ENCODE data around the gene NTNG1.

NTNG1 gene

DNA sequence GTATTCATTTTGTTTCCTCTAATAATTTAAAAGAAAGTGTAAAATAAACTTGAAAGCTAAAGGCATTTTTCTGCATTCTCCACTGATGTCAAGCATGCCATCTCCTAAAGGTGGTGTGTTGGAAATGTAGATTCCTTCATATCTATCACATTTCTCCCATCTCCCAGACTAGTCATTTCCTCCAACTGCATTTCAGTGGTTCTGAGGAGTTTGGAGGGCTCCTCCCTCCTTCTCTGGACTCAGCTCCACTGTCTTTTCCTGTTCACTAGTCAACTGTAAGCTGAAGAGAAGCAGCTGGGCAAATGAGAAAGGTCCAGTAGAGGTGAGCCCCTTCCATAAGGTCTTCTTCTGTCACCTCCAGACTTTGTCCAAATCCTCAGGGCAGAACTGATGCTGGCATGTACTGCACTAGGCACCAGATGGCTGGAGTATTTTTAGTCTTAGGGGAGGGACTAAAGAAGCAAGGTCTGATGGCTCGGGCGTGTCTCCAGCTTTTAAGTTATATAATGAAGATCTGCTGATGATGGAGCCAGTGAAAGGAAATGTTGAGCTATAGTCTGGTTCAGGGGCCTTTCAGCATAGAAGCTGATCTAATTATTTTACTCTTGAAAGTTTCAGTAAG, 186.1 kb downstream of the NTNG1 start:
- DNase-seq (ENCODE audit: insufficient read length, low spot score) (no peak), FAIRE-seq (peak; percentile 55)
- no peak for TF ChIP-seq POLR2A (IDR thresholded peaks at IDR 0.05; ENCODE audit: low read depth, low read length)

DNA sequence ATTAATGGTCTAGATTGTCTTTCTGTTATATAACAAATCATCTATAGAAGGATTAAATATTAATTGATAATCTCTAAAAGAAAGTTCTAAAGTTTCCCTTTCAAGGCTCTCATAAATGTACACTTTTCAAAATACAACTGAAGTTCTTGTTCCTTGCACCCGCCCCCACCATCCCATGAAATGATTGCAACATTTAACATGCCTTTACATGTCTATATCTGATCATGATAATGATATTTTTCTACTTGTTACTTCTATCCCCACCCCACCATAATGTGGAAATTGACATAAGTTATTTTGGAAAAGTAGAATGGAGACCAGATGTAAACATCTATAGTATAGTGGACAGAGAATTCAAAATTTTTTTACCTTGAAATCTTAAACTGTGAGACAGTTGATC, 186.6 kb downstream of the NTNG1 start:
- DNase-seq (ENCODE audit: insufficient read length, low spot score) = no peak
- no peak for TF ChIP-seq POLR2A (IDR thresholded peaks at IDR 0.05; ENCODE audit: low read depth, low read length)

DNA sequence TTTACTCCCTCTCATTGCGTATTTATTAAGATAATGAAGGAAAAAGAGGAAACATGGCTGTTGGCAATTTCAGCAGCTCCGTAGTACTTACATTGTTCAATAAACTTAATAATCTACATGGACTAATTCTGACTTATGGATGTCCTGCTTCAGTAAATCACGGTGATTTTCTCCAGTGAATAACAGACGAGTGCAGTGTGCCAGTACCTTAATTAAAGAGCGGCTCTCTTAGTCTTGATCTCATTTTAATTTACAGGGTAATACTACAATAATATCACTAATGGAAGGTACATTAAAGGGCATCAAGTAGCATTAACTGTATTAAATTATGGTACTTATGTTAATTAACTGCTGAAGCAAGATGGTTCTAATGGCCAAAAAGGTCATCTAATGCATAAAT, 187.2 kb downstream of the NTNG1 start:
- FAIRE-seq (no peak), DNase-seq (ENCODE audit: insufficient read length, low spot score) (no peak)
- TF ChIP-seq POLR2A (IDR thresholded peaks at IDR 0.05; ENCODE audit: low read depth, low read length) = no peak

More for the DNA sequence above, 186.6 kb downstream of the NTNG1 start:
- no peak for FAIRE-seq

DNA sequence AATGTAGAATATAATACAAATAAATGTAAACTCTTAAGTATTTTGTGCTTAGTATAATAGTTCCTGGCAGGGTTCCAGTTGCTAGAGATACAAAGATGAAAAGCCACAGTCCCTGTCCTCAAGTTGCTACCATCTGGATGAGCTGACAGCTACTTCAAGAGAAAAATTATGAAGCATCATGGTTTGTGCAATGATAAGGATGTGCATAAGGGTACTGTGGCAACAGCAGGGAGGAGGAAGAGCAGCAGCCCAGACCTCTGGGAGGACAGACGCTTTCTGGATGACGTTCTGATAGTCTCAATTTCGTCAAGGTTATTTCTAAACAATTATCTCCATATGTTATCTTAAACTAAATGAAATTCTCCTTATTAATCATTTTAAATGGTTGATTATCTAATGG, 198.9 kb downstream of the NTNG1 start:
- FAIRE-seq = no peak
- TF ChIP-seq POLR2A (IDR thresholded peaks at IDR 0.05; ENCODE audit: low read depth, low read length) = no peak
- no peak for DNase-seq (ENCODE audit: insufficient read length, low spot score)

DNA sequence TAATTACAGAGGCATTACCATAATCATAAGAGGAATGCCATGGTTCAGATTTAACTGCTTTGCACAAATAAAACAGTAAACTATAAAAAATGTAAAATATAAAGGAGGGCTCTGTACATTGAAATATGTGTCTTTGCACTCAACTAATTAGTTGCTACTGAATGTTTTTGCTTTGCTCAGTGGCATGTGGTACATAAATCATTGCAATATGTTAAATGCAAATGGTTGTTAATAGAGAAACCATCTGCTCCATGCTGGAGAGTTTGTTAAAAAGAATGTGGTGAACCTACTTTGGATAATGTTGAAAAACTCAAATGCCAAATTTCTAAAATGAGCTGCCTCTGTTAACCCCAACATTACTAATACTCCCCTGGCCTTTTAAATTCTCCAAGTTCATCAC, 201.5 kb downstream of the NTNG1 start:
- DNase-seq (ENCODE audit: insufficient read length, low spot score) = no peak
- FAIRE-seq = no peak
- TF ChIP-seq POLR2A (IDR thresholded peaks at IDR 0.05; ENCODE audit: low read depth, low read length) = no peak

DNA sequence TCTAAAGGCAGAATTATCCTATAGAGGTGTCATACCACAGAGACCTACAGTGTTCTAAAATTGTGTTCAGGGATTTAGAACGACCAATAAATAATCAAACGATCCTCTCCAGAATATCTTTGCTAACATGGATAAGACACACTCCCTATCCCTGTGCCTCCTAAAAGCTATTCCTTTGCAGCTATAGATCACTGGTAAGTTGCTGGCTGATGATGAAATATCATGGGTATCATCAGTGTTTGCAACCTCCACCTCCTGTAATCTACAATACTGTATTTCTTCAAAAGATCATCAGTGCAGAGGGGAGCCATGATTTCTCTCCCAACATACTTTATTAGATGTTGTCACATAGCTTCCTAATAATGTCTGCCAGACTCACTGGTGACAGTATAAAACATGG, 201.9 kb downstream of the NTNG1 start:
- no peak for DNase-seq (ENCODE audit: insufficient read length, low spot score)
- FAIRE-seq = no peak
- no peak for TF ChIP-seq POLR2A (IDR thresholded peaks at IDR 0.05; ENCODE audit: low read depth, low read length)

DNA sequence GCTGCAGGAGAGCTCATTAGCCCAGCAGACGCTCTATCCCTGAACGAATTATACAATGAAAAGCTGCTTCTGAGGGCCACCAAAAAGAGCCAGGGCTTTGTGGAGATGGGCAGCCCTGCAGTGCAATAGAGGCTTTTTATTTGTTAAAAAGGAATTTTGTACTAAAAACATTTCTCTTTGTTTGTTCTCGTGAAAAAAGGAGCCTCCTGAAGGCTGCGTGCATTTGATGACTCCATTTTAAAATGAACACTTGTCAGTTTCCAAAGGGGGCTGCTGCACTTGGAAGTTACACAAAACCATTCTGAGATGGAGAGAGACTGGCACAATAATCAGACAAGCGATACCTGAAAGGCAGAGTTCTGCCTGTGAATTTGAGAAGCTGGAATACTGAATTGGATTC, 202.8 kb downstream of the NTNG1 start:
- TF ChIP-seq POLR2A (IDR thresholded peaks at IDR 0.05; ENCODE audit: low read depth, low read length) = no peak

DNA sequence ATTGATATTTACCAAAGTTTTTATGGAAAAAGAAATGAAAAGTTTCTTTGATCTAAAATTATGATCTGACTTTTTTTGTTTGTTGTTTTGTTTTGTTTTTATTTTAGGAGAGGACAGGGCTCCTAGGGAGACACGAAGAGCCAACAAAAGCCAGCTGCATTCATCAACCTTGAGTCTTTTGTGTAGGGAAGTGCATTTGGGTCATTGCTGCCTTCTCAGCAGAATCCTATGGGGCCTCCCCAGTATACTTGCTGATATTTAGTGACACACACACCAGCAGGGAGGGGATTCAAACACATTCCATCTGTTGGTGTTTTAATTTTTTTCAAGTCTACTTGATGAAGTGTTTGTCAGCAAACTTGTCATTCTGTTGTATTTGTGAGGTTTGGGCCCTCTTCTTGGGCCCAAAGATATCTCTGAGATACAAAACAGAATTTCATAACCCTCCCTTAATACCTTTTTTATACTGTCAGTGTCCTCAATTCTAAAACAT, 203.5 kb downstream of the NTNG1 start:
- TF ChIP-seq POLR2A (IDR thresholded peaks at IDR 0.05; ENCODE audit: low read depth, low read length) = no peak
- DNase-seq (ENCODE audit: insufficient read length, low spot score) (no peak), FAIRE-seq (no peak)

More for the DNA sequence above, 202.8 kb downstream of the NTNG1 start:
- DNase-seq (ENCODE audit: insufficient read length, low spot score) (no peak), FAIRE-seq (no peak)

DNA sequence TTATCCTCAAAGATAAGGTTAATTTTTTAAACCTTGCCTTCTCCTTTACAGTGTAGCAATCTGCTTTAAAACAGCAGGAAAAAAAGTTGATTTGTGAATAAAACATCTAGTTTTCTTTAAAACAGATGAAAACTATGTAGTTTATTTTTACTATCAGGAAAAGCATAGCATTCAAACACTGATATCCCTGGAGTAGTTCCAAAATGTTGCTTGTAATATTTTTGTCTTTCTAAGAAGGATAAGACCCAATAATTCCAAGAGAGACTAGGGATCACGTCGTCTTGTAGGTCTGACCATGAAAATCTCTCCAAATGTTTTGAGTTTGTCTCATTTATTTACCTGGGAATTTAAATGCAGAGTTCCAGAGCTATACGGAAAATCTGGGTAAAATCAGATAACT, 204.0 kb downstream of the NTNG1 start:
- DNase-seq (ENCODE audit: insufficient read length, low spot score) (no peak), FAIRE-seq (no peak)
- no peak for TF ChIP-seq POLR2A (IDR thresholded peaks at IDR 0.05; ENCODE audit: low read depth, low read length)

DNA sequence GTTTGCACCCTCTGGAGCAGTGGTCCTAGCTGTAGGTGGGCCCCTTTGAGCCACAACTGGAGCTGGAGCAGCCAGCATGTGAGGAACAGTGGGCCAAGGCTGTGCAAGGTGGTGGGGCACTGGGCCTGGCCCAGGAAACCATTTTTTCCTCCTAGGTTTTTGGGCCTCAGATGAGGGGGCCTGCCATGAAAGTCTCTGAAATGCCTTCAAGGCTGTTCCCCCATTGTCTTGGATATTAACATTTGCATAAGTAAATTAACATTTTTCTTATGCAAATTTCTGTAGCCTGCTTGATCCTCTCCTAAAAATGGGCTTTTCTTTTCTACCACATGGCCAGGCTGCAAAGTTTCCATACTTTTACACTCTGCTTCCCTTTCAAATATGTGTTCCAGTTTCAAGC, 212.0 kb downstream of the NTNG1 start:
- DNase-seq (ENCODE audit: insufficient read length, low spot score) = no peak
- FAIRE-seq = no peak
- no peak for TF ChIP-seq POLR2A (IDR thresholded peaks at IDR 0.05; ENCODE audit: low read depth, low read length)

DNA sequence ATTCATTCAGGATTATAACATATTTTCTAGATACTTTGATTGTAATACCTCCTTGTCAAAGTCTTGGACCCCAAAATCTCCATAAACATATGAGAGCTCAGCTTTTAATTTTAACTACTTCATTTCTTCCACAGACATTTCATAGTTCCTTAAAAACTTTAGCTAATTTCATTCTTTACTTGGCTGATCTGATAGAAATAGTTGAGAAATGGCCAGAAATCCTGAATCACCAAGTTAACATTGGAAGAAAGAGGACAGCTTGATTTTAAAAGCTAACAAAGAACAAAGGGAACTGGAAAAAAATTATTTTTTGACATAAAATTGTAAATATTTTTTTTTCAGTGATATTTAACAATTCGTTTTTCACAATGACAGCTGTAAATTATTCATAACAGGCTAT, 216.5 kb downstream of the NTNG1 start:
- no peak for FAIRE-seq
- TF ChIP-seq POLR2A (IDR thresholded peaks at IDR 0.05; ENCODE audit: low read depth, low read length) = no peak
- DNase-seq (ENCODE audit: insufficient read length, low spot score) = no peak

DNA sequence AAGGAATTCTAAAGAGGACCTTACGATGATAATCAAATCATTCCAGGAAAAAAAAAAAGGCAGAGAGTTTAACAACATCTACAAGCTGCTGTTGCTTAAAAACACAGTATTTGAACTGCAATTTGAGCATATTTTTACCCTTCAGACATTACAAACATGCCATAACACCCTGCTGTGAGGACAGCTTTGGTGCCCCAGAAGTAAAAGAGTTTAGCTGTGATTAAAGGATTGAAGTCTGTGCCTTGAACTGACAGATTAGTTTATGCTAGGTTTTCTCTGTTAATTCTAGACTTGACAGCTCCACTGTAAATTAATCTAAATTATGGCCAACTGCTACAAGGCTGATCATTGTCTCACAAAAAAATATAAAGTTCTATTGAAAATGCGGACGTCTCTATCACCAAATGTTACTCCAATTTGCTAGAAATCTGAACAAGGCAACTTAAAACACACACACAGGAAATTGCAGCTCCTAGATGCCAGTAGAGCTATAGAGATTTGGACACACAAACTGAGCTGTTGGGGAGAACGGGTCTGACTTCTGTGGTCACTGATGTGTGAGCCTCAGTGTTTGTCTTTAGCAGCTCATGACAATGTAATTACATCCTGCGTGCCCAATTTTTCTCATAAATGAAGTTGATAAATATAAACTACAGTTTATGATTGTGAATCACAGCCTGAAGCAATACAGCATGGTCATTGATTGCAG, 217.9 kb downstream of the NTNG1 start:
- DNase-seq (ENCODE audit: insufficient read length, low spot score) = no peak
- FAIRE-seq = no peak
- TF ChIP-seq POLR2A (IDR thresholded peaks at IDR 0.05; ENCODE audit: low read depth, low read length) = no peak

DNA sequence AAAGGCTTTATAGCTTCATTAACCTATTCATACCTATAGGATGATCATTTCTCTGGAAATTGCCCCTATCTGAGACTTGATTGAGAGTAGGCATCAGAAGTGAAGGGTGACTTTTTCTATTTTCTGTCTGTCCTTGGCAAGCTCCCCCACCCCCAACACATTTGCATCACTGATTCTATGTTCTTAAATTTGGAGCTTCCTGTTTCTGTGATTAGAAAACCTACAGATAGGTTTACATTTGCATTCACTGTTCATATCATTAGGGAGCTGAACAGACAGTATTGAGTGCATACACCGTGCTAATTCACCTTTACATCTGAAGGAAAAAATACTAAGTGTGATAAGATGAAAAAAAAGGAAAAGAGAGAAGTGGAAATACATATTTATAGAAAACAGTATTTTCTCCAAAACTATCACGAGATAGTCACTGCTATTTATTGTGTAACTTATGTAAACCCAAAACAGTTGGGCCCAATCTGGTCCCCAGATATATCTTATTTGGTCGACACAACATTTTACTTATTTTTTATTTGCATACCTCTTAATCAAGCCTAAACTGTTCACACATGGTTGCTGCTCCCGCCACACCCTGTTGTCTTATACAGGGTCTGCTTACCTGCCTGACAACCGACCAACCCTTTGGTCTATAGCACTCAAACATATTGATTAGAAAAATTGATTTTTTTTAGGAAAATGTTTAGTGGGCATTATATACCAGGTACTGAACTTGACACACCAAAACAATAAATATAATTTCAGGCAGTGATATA, 218.8 kb downstream of the NTNG1 start:
- no peak for DNase-seq (ENCODE audit: insufficient read length, low spot score)
- no peak for FAIRE-seq
- no peak for TF ChIP-seq POLR2A (IDR thresholded peaks at IDR 0.05; ENCODE audit: low read depth, low read length)

DNA sequence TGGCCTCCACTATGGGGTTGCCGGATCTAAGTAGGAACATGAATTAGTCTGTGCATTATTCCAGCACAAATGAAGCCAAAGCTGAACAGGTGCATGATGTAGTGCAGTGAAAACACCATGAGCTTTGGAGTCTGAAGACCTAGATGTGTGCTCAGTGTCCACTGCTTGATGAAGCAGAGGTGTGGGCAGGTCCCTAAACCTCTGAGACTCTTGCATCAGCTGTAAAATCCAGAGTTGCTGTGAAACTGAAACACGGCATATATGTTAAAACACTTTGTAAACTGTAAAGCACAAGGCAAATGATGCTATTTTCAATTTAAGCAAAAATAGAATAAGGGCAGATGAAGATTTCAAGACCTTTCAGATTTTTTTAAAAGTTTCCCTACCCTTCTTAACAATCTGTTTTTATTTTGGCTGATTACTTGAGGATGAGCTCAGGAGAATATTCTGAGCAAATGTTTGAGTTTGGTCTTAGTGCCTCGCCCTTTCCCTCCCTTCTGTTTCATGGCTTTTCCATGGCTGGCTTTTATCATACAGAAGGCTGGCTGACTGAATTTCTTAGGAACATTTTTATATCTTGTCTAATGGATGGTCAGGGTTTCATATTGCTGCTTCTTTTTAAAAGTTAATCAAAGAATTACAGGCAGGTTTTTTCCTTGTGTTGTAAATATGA, 221.8 kb downstream of the NTNG1 start:
- FAIRE-seq = no peak
- no peak for TF ChIP-seq POLR2A (IDR thresholded peaks at IDR 0.05; ENCODE audit: low read depth, low read length)

More for the DNA sequence above, 221.8 kb downstream of the NTNG1 start:
- no peak for DNase-seq (ENCODE audit: insufficient read length, low spot score)

All from H54 (cell line).